Activated T-cell treated with anti-CD3 and anti-CD28 coated beads for 48 hours (primary cell): ENCODE measurements around the gene VPS37C.
"Not testable (repeated sequence)": the region's sequence is repeated elsewhere in the genome, so short reads cannot be mapped to it uniquely, and the experiment has no call there.

Experiments
- DNase-seq: peaks from one replicate; pipeline ENCODE4 v3.0.0-alpha.2; 2020; ENCODE audit warnings: low read depth

Gene VPS37C

GRCh38 chr11:61174949-61175348 is 13.7 kb upstream of the VPS37C start:
- no peak for DNase-seq

GRCh38 chr11:61174273-61174672 is 13.0 kb upstream of the VPS37C start:
- DNase-seq: no peak

GRCh38 chr11:61173456-61173855 is 12.2 kb upstream of the VPS37C start:
- DNase-seq: no peak

GRCh38 chr11:61172888-61173287 is 11.7 kb upstream of the VPS37C start:
- no peak for DNase-seq

- no peak for DNase-seq
Observed at GRCh38 chr11:61172356-61172755, 11.1 kb upstream of the VPS37C start.

GRCh38 chr11:61171907-61172306 is 10.7 kb upstream of the VPS37C start:
- DNase-seq: no peak

- no peak for DNase-seq
Observed at GRCh38 chr11:61170566-61170965, 9.3 kb upstream of the VPS37C start.

GRCh38 chr11:61168800-61169199 is 7.6 kb upstream of the VPS37C start:
- no peak for DNase-seq

GRCh38 chr11:61168042-61168688 is 6.9 kb upstream of the VPS37C start:
- no peak for DNase-seq

- DNase-seq: not testable (repeated sequence)
Observed at GRCh38 chr11:61166331-61166730, 5.1 kb upstream of the VPS37C start.

- DNase-seq: not testable (repeated sequence)
Observed at GRCh38 chr11:61165785-61166184, 4.6 kb upstream of the VPS37C start.

GRCh38 chr11:61164606-61165424 is 3.6 kb upstream of the VPS37C start:
- DNase-seq: no peak

GRCh38 chr11:61163714-61164605 is 2.7 kb upstream of the VPS37C start:
- no peak for DNase-seq

- DNase-seq: no peak
Observed at GRCh38 chr11:61163021-61163420, 1.8 kb upstream of the VPS37C start.

- peak; percentile 20 for DNase-seq
Observed at GRCh38 chr11:61162092-61162941, 1.1 kb upstream of the VPS37C start.

- DNase-seq: no peak
Observed at GRCh38 chr11:61160487-61161189, 588 bp downstream of the VPS37C start.

GRCh38 chr11:61158691-61159381 is 2.4 kb downstream of the VPS37C start:
- DNase-seq: no peak

GRCh38 chr11:61157743-61158142 is 3.5 kb downstream of the VPS37C start:
- no peak for DNase-seq

- no peak for DNase-seq
Observed at GRCh38 chr11:61155741-61156140, 5.5 kb downstream of the VPS37C start.

- DNase-seq: no peak
Observed at GRCh38 chr11:61155312-61155711, 5.9 kb downstream of the VPS37C start.
